ENCODE measurements around the gene SPRED3.

SPRED3 gene

DNA sequence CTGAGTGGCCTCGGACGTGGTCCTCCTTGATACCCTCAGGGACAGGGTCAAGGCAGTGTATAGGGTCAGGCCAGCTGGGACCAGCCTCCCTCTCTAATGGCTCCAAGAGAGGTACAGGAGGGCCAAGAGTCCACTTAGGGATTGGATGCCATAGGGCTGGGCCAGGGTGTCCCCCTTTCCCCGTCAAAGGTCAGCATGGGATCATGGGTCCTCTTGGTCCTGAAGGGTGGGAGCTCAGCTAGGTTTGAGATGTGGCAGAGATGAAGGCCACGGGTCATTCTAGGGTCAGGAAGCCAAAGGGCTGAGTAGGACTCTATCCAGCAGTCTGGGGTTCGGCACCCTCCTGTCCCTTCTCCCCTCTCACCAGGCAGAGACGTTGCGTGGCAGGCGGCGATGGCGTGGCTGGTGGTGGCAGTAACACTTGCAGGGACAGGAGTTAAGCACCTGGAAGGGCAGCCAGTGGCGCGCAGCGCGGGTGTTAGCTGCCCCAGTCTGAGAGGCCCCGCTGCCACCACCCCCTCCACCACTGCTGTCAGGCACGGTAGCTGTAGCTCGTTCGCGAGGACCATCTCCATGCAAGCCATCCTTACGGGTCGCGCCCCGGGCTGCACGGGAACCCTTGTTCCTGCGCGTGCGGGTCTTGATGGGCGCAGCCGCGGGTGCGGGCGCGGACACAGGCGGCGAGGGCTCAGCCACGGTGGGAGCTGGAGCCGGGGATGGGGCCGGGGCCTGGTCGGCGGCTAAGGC lies 3.3 kb upstream of the SPRED3 start:
- Histone ChIP-seq H3K9me3 (no peaks in the 10 kb centered on the region), H3K36me3 (peaks cover 53% of the 10 kb centered on the region), H3K27me3 (peaks cover 56% of the 10 kb centered on the region), H3K27ac (no peak overlapping the region), H3K4me1 (ENCODE audit: control insufficient read depth in 1 of 2, insufficient read depth in 1 of 2, low read depth in 1 of 2, low read length in 1 of 2) (peaks cover 24 to 26% of the 10 kb centered on the region in 2 experiments), H3K4me3 (ENCODE audit: low read depth in 1 of 2, low read length in 1 of 2) (no peak overlapping the region)
- TF ChIP-seq, protein P1, sequence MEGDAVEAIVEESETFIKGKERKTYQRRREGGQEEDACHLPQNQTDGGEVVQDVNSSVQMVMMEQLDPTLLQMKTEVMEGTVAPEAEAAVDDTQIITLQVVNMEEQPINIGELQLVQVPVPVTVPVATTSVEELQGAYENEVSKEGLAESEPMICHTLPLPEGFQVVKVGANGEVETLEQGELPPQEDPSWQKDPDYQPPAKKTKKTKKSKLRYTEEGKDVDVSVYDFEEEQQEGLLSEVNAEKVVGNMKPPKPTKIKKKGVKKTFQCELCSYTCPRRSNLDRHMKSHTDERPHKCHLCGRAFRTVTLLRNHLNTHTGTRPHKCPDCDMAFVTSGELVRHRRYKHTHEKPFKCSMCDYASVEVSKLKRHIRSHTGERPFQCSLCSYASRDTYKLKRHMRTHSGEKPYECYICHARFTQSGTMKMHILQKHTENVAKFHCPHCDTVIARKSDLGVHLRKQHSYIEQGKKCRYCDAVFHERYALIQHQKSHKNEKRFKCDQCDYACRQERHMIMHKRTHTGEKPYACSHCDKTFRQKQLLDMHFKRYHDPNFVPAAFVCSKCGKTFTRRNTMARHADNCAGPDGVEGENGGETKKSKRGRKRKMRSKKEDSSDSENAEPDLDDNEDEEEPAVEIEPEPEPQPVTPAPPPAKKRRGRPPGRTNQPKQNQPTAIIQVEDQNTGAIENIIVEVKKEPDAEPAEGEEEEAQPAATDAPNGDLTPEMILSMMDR (IDR thresholded peaks at IDR 0.05), result no peak

DNA sequence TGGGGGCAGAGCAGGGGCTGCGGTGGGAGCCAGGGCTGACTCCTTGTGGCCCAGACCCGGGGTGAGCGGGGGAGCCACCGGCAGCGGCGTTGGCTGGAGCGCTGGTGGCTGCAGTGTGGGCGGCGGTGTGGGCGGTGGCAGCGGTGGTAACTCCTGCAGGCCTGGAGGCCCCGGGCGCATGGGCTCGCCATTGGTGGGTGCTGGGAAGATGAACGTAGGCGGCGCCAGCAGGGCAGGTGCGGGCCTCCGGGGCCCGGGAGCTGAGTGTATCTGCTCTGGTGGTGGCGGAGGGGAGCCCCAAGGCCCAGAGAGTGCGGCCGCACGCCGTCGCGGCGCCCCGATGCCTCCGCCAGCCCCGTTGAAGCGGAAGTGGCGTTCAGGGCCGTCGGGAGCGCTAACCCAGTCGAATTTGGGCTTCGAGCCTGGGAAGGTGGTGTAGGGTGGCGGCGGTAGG lies 2.7 kb upstream of the SPRED3 start:
- no peaks in the 10 kb centered on the region for H3K9me3 ChIP-seq
- peaks cover 24 to 26% of the 10 kb centered on the region in 2 experiments for H3K4me1 ChIP-seq (ENCODE audit: control insufficient read depth in 1 of 2, insufficient read depth in 1 of 2, low read depth in 1 of 2, low read length in 1 of 2)
- no peak overlapping the region for H3K27ac ChIP-seq
- TF ChIP-seq, protein P1 (IDR thresholded peaks at IDR 0.05), result no peak
- peaks cover 62% of the 10 kb centered on the region for H3K27me3 ChIP-seq
- H3K36me3 ChIP-seq, result peaks cover 47% of the 10 kb centered on the region
- no peak overlapping the region for H3K4me3 ChIP-seq (ENCODE audit: low read depth in 1 of 2, low read length in 1 of 2)

DNA sequence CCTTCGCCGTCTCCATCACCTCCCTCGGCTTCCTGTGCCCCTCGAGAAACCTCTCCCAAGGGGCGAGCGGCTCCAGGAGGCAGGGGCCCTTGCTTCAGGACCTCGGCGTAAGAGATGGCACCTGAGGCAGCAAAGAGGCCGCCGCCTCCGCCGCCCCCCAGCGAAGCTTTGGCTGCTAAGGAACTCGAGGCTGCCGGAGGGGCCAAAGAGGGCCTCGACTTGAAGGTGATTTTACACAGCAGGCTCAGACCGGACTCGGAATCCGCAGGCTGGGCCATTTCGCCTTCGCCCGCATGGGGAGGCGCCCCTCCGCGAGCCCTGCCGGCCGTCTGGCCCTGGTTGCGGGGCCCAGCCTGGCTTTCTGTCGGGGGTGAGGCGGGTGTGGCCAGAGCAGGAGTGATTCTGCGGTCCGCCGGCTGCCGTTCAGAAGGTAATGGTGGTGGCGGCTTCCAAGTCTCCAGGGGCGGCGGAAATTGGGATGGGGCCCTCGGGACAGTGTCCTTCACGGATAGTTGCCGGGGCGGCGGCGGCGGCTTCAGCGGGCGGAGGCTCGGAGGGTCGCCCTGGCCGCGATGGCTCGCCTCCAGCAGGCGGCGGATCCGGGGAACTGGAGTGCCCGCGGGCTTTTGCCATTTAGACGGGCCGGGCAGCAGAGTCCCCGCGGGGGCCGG lies 2.1 kb upstream of the SPRED3 start:
- peak overlapping the region; percentile 52 to 66 for H3K4me3 ChIP-seq (ENCODE audit: low read depth in 1 of 2, low read length in 1 of 2)
- no peak overlapping the region for H3K27ac ChIP-seq
- H3K27me3 ChIP-seq, result peaks cover 68% of the 10 kb centered on the region
- H3K36me3 ChIP-seq, result peaks cover 41% of the 10 kb centered on the region
- peaks cover 24 to 26% of the 10 kb centered on the region in 2 experiments for H3K4me1 ChIP-seq (ENCODE audit: control insufficient read depth in 1 of 2, insufficient read depth in 1 of 2, low read depth in 1 of 2, low read length in 1 of 2)
- H3K9me3 ChIP-seq, result no peaks in the 10 kb centered on the region
- TF ChIP-seq, protein P1 (IDR thresholded peaks at IDR 0.05), result no peak

DNA sequence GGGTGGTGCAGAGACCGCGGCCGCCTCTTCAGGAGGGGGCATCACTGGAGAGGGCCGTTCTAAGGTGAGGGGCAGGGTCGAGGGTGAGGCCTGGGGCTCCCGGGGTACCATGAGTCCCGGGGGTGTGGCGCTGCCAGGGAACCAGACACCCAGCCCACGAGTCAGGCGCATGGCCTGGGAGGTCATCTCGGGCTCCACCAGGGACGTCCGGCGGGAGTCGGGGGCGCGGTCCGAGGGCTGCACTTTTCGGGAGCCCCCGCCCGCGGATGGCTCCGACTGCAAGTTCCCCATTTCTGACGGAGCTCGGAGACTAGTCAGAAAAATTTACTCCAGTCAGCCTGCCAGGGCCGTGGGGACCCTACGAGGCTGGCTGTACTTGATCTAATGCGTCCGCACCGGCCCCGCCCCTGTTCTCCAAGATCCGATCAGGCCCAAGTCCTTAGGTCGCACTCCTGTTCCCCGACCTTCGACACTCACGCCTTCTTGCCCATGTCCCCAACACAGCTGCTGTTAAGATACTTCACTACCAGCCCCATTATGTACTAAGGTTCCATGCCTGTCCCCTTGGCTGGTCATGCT lies 1.4 kb upstream of the SPRED3 start:
- Histone ChIP-seq H3K27ac (peak overlapping the region; percentile 59), H3K9me3 (no peaks in the 10 kb centered on the region), H3K4me3 (ENCODE audit: low read depth in 1 of 2, low read length in 1 of 2) (peak overlapping the region; percentile 52 to 66), H3K4me1 (ENCODE audit: control insufficient read depth in 1 of 2, insufficient read depth in 1 of 2, low read depth in 1 of 2, low read length in 1 of 2) (peaks cover 24 to 26% of the 10 kb centered on the region in 2 experiments), H3K27me3 (peaks cover 74% of the 10 kb centered on the region), H3K36me3 (peaks cover 35% of the 10 kb centered on the region)
- TF ChIP-seq, protein P1 (IDR thresholded peaks at IDR 0.05), result no peak

DNA sequence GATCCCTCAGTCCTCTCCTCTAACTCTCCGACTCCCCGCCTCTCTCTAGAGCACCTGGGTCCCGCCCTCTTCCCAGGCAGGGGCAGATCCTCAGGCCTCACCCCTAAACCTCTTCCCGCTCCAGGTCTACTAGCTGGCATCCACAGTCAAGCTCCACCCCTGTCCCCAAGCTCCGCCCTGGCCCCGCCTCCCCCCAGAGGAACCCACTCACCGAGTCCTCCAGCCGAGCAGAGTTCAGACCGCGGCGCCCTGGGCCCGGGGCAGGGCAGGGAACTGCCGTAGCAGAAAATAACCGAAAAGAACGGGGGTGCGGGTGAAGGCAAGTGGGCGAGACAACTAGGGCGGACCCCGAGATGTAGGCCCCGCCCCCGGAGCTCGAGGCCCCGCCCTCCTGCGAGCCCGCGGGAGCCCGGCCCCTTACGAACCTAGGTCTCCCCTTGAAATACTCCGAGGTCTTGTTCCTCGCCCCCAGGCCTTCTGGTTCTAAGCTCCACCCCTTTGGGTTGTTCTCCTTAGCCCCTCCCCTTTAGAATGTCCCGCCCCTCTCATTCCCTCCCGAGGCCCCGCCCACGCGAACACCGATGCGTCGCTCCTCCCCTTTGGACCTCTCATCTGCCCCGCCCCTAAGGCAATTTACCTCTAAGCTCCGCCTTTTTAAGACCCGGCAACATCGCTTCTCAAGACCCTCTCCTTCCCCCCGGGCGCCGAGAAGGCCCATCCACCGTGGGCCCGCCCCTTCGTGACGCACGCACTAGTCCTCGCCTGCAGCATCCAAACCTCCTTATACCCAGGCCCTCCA lies 748 bp upstream of the SPRED3 start, which contains the start of gene GGN:
Gene GGN, minus strand, starts transcription at position 485 of the 799 bp plus-strand sequence. CDS start 773 bp downstream, outside the sequence.
- Histone ChIP-seq H3K27ac (peak within 1 kb of the TSS; percentile 59), H3K9me3 (no peaks in the 10 kb centered on the region), H3K27me3 (peaks cover 81% of the 10 kb centered on the region), H3K4me3 (ENCODE audit: low read depth in 1 of 2, low read length in 1 of 2) (peak within 1 kb of the TSS; percentile 52 to 66), H3K36me3 (peaks cover 28% of the 10 kb centered on the region), H3K4me1 (ENCODE audit: control insufficient read depth in 1 of 2, insufficient read depth in 1 of 2, low read depth in 1 of 2, low read length in 1 of 2) (peaks cover 24 to 26% of the 10 kb centered on the region in 2 experiments)
- TF ChIP-seq, protein P1 (IDR thresholded peaks at IDR 0.05), result no peak

All from neutrophil (primary cell).